GM12878 (cell line): ENCODE data around the gene SRP14. TPM values are rescaled to one million over a fixed set of nuclear protein-coding genes. Genes with fewer than 3 reads are reported as not detected.

Experiments
- CBX5 ChIP-seq: sonication (generic); IDR thresholded peaks from 2 replicates; pipeline ENCODE4 v1.6.1; 2016; ENCODE audit warnings: low read depth, moderate library complexity, mild to moderate bottlenecking, inconsistent platforms
- EP300 ChIP-seq, 2 experiments: fragments of 150-350 bp in 1 of 2; IDR thresholded peaks; 2 replicates each; pipeline ENCODE4 v1.6.1; 2011 to 2012; ENCODE audit warnings: low read depth in 2 of 2, low read length in 2 of 2, borderline replicate concordance in 1 of 2, improper control_type of control experiment in 1 of 2, inconsistent platforms in 1 of 2; ENCODE audit not compliant: control insufficient read depth in 1 of 2
- ESRRA ChIP-seq: IDR thresholded peaks from 2 replicates; pipeline ENCODE4 v1.6.1; 2012; ENCODE audit warnings: mild to moderate bottlenecking, low read length, improper control_type of control experiment
- FOXM1 ChIP-seq: IDR thresholded peaks from 2 replicates; pipeline ENCODE4 v1.6.1; 2012; ENCODE audit warnings: low read depth, mild to moderate bottlenecking, inconsistent platforms, low read length, moderate library complexity
- GABPA ChIP-seq: IDR thresholded peaks from 2 replicates; pipeline ENCODE4 v1.6.1; 2014; ENCODE audit warnings: antibody characterized with exemption, low read depth, mild to moderate bottlenecking, inconsistent platforms
- GATAD2B ChIP-seq: fragments of 450-650 bp; conservative IDR thresholded peaks from 2 replicates; pipeline ENCODE4 v1.6.1; 2017; ENCODE audit warnings: low read depth, mild to moderate bottlenecking, moderate library complexity
- HDAC2 ChIP-seq: fragments of 200-600 bp; sonication (generic); IDR thresholded peaks from 2 replicates; pipeline ENCODE4 v1.6.1; 2017
- IKZF2 ChIP-seq, 2 experiments: fragments of 450-650 bp; IDR thresholded peaks; 2 replicates each; pipeline ENCODE4 v1.6.1; 2017; ENCODE audit warnings: mild to moderate bottlenecking in 2 of 2, moderate library complexity in 2 of 2
- MEF2B ChIP-seq: fragments of 450-650 bp; IDR thresholded peaks from 2 replicates; pipeline ENCODE4 v1.6.1; 2018; ENCODE audit warnings: mild to moderate bottlenecking, moderate library complexity; ENCODE audit not compliant: partially characterized antibody, poor library complexity, severe bottlenecking
- MTA2 ChIP-seq: fragments of 450-650 bp; IDR thresholded peaks from 2 replicates; pipeline ENCODE4 v1.6.1; 2016; ENCODE audit warnings: low read depth, mild to moderate bottlenecking, moderate library complexity
- NR2C1 ChIP-seq: fragments of 450-650 bp; IDR thresholded peaks from 2 replicates; pipeline ENCODE4 v1.6.1; 2017; ENCODE audit warnings: antibody characterized with exemption, mild to moderate bottlenecking, moderate library complexity
- NR2F1 ChIP-seq: fragments of 450-650 bp; conservative IDR thresholded peaks from 2 replicates; pipeline ENCODE4 v1.6.1; 2017; ENCODE audit warnings: mild to moderate bottlenecking
- POLR2A ChIP-seq: IDR thresholded peaks from 2 replicates; pipeline ENCODE4 v1.6.1; 2011; ENCODE audit warnings: low read depth, mild to moderate bottlenecking, low read length
- RCOR1 ChIP-seq: conservative IDR thresholded peaks from 2 replicates; pipeline ENCODE4 v1.6.1; 2012; ENCODE audit warnings: low read depth, low read length, improper control_type of control experiment
- SREBF2 ChIP-seq: IDR thresholded peaks from 2 replicates; pipeline ENCODE4 v1.6.1; 2012; ENCODE audit warnings: mild to moderate bottlenecking, low read length
- TCF12 ChIP-seq: IDR thresholded peaks from 2 replicates; pipeline ENCODE4 v1.6.1; 2011; ENCODE audit warnings: low read depth, mild to moderate bottlenecking, low read length
- WRNIP1 ChIP-seq: IDR thresholded peaks from 2 replicates; pipeline ENCODE4 v1.6.1; 2011; ENCODE audit warnings: low read depth, low read length, improper control_type of control experiment, borderline replicate concordance
- YBX1 ChIP-seq: fragments of 450-650 bp; IDR thresholded peaks from 2 replicates; pipeline ENCODE4 v1.6.1; 2016; ENCODE audit warnings: antibody characterized with exemption
- polyA plus RNA-seq, 11 experiments: library from polyadenylated mRNA; depleted of rRNA in 4 of 11; unstranded in 6 of 11; stranded (reverse) in 5 of 11; fragments of >200 nt; fragmentation: Nextera tagmentation in 4 of 11; fragmentation: Illumina TruSeq in 1 of 11; extraction: Ambion mirVana in 4 of 11; extraction: Trizol in 1 of 11; gene quantifications; 1 replicate in 1 of 11; 2 replicates in 10 of 11; pipeline versions ENCODE4 v1.2.1 to v1.2.3, GENCODE V29; 2011 to 2016; ENCODE audit warnings: inconsistent platforms in 2 of 11, missing spikeins in 2 of 11, low read depth in 1 of 11
- total RNA-seq, 4 experiments: library from RNA; depleted of rRNA in 3 of 4; stranded (reverse); fragments of >200 nt in 3 of 4; fragmentation: Illumina TruSeq in 1 of 4; extraction: Trizol in 1 of 4; gene quantifications; 2 replicates each; pipeline versions ENCODE4 v1.2.1 to v1.2.3, GENCODE V29; 2013 to 2021
- TF ChIP-seq, protein P1 (sequence below): IDR thresholded peaks from 2 replicates; pipeline ENCODE4 v1.6.1; 2011; ENCODE audit warnings: borderline replicate concordance, low read depth, mild to moderate bottlenecking, moderate library complexity, low read length; ENCODE audit not compliant: insufficient read depth, poor library complexity, severe bottlenecking
- TF ChIP-seq, protein P2 (sequence below): fragments of 450-650 bp; IDR thresholded peaks from 2 replicates; pipeline ENCODE4 v1.6.1; 2017; ENCODE audit warnings: mild to moderate bottlenecking, moderate library complexity
- TF ChIP-seq, protein P3 (sequence below): fragments of 450-650 bp; IDR thresholded peaks from 2 replicates; pipeline ENCODE4 v1.6.1; 2018; ENCODE audit warnings: mild to moderate bottlenecking, low read depth, moderate library complexity; ENCODE audit not compliant: partially characterized antibody
- TF ChIP-seq, protein P4 (sequence below): fragments of 450-650 bp; IDR thresholded peaks from 2 replicates; pipeline ENCODE4 v1.6.1; 2017; ENCODE audit warnings: antibody characterized with exemption, mild to moderate bottlenecking, moderate library complexity

Gene SRP14
- total and polyA plus RNA-seq, 10 of the 15 experiments (the other 5 are each of a cell fraction or from before 2014, with no cell fraction given), result 141 to 1,182 (median 493) TPM

DNA sequence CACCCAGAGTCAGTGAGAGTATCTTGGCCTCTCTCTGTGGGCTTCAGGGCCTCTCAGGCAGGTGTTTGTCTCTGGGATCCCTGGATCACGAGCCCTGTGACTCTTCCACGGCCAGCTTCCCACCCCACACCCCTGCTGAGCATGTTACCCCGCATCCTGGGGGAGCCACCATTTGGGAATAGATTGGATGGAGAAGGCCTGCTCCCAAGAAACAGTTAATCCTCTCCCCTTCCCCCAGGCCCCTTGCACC is 15.5 kb upstream of the SRP14 start (continued):
- no peak for TF ChIP-seq NR2F1
- TF ChIP-seq IKZF2 (IDR thresholded peaks at IDR 0.05), result peak; percentile 97
- no peak for TF ChIP-seq HDAC2
- TF ChIP-seq MEF2B, result no peak
- TF ChIP-seq RCOR1, result no peak
- no peak for TF ChIP-seq ESRRA
- TF ChIP-seq WRNIP1, result no peak
- no peak for TF ChIP-seq NR2C1
- TF ChIP-seq, protein P1, sequence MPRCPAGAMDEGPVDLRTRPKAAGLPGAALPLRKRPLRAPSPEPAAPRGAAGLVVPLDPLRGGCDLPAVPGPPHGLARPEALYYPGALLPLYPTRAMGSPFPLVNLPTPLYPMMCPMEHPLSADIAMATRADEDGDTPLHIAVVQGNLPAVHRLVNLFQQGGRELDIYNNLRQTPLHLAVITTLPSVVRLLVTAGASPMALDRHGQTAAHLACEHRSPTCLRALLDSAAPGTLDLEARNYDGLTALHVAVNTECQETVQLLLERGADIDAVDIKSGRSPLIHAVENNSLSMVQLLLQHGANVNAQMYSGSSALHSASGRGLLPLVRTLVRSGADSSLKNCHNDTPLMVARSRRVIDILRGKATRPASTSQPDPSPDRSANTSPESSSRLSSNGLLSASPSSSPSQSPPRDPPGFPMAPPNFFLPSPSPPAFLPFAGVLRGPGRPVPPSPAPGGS, result no peak
- TF ChIP-seq, protein P2, sequence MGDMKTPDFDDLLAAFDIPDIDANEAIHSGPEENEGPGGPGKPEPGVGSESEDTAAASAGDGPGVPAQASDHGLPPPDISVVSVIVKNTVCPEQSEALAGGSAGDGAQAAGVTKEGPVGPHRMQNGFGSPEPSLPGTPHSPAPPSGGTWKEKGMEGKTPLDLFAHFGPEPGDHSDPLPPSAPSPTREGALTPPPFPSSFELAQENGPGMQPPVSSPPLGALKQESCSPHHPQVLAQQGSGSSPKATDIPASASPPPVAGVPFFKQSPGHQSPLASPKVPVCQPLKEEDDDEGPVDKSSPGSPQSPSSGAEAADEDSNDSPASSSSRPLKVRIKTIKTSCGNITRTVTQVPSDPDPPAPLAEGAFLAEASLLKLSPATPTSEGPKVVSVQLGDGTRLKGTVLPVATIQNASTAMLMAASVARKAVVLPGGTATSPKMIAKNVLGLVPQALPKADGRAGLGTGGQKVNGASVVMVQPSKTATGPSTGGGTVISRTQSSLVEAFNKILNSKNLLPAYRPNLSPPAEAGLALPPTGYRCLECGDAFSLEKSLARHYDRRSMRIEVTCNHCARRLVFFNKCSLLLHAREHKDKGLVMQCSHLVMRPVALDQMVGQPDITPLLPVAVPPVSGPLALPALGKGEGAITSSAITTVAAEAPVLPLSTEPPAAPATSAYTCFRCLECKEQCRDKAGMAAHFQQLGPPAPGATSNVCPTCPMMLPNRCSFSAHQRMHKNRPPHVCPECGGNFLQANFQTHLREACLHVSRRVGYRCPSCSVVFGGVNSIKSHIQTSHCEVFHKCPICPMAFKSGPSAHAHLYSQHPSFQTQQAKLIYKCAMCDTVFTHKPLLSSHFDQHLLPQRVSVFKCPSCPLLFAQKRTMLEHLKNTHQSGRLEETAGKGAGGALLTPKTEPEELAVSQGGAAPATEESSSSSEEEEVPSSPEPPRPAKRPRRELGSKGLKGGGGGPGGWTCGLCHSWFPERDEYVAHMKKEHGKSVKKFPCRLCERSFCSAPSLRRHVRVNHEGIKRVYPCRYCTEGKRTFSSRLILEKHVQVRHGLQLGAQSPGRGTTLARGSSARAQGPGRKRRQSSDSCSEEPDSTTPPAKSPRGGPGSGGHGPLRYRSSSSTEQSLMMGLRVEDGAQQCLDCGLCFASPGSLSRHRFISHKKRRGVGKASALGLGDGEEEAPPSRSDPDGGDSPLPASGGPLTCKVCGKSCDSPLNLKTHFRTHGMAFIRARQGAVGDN, result peak; percentile 40; the same call in 1 of the 2 replicates
- TF ChIP-seq, protein P3, sequence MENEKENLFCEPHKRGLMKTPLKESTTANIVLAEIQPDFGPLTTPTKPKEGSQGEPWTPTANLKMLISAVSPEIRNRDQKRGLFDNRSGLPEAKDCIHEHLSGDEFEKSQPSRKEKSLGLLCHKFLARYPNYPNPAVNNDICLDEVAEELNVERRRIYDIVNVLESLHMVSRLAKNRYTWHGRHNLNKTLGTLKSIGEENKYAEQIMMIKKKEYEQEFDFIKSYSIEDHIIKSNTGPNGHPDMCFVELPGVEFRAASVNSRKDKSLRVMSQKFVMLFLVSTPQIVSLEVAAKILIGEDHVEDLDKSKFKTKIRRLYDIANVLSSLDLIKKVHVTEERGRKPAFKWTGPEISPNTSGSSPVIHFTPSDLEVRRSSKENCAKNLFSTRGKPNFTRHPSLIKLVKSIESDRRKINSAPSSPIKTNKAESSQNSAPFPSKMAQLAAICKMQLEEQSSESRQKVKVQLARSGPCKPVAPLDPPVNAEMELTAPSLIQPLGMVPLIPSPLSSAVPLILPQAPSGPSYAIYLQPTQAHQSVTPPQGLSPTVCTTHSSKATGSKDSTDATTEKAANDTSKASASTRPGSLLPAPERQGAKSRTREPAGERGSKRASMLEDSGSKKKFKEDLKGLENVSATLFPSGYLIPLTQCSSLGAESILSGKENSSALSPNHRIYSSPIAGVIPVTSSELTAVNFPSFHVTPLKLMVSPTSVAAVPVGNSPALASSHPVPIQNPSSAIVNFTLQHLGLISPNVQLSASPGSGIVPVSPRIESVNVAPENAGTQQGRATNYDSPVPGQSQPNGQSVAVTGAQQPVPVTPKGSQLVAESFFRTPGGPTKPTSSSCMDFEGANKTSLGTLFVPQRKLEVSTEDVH, result no peak
- TF ChIP-seq GATAD2B, result peak; percentile 86
- peak; percentile 72 to 83; a peak in 2 of 4 replicates for TF ChIP-seq EP300 (IDR thresholded peaks at IDR 0.05; ENCODE audit: borderline replicate concordance in 1 of 2, control insufficient read depth in 1 of 2, low read depth in 2 of 2, low read length in 2 of 2)
- no peak for TF ChIP-seq YBX1
- no peak for TF ChIP-seq POLR2A
- no peak for TF ChIP-seq CBX5
- no peak for TF ChIP-seq TCF12
- TF ChIP-seq, protein P4, sequence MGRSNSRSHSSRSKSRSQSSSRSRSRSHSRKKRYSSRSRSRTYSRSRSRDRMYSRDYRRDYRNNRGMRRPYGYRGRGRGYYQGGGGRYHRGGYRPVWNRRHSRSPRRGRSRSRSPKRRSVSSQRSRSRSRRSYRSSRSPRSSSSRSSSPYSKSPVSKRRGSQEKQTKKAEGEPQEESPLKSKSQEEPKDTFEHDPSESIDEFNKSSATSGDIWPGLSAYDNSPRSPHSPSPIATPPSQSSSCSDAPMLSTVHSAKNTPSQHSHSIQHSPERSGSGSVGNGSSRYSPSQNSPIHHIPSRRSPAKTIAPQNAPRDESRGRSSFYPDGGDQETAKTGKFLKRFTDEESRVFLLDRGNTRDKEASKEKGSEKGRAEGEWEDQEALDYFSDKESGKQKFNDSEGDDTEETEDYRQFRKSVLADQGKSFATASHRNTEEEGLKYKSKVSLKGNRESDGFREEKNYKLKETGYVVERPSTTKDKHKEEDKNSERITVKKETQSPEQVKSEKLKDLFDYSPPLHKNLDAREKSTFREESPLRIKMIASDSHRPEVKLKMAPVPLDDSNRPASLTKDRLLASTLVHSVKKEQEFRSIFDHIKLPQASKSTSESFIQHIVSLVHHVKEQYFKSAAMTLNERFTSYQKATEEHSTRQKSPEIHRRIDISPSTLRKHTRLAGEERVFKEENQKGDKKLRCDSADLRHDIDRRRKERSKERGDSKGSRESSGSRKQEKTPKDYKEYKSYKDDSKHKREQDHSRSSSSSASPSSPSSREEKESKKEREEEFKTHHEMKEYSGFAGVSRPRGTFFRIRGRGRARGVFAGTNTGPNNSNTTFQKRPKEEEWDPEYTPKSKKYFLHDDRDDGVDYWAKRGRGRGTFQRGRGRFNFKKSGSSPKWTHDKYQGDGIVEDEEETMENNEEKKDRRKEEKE, result no peak
- TF ChIP-seq FOXM1, result no peak
- TF ChIP-seq MTA2, result peak; percentile 74; the same call in 1 of the 2 replicates
- no peak for TF ChIP-seq GABPA
- no peak for TF ChIP-seq SREBF2
